Raji (cell line): Measurements from ENCODE around the gene TYSND1.

ENCODE experiments used
- POLR2A ChIP-seq: IDR thresholded peaks from 2 replicates; pipeline ENCODE4 v1.6.1; 2011; ENCODE audit warnings: low read depth, low read length, control low read depth; ENCODE audit not compliant: insufficient read depth

TYSND1 gene

GRCh38 chr10:70144372-70145110 is 2.0 kb downstream of the TYSND1 start:
- TF ChIP-seq POLR2A: no peak

GRCh38 chr10:70142555-70142954 is 3.9 kb downstream of the TYSND1 start:
- TF ChIP-seq POLR2A: no peak

- TF ChIP-seq POLR2A: no peak
Measured at GRCh38 chr10:70140297-70140696, 6.2 kb downstream of the TYSND1 start.

- TF ChIP-seq POLR2A: no peak
Measured at GRCh38 chr10:70139997-70140250, 6.6 kb downstream of the TYSND1 start.

GRCh38 chr10:70139151-70139996 is 7.1 kb downstream of the TYSND1 start:
- TF ChIP-seq POLR2A: no peak

- no peak for TF ChIP-seq POLR2A
Measured at GRCh38 chr10:70137927-70138883, 8.3 kb downstream of the TYSND1 start.

- TF ChIP-seq POLR2A: no peak
Measured at GRCh38 chr10:70137135-70137534, 9.4 kb downstream of the TYSND1 start.

GRCh38 chr10:70135684-70136083 is 10.8 kb downstream of the TYSND1 start:
- no peak for TF ChIP-seq POLR2A

GRCh38 chr10:70135046-70135445 is 11.5 kb downstream of the TYSND1 start:
- no peak for TF ChIP-seq POLR2A

- TF ChIP-seq POLR2A: no peak
Measured at GRCh38 chr10:70132098-70133029, 14.1 kb downstream of the TYSND1 start, which contains the start of gene AIFM2. Gene AIFM2, minus strand, starts transcription at chr10:70132825. Its CDS starts 8,741 bp downstream, at chr10:70124084.

- TF ChIP-seq POLR2A: no peak
Measured at GRCh38 chr10:70131560-70131937, 15.0 kb downstream of the TYSND1 start.

GRCh38 chr10:70130878-70131559 is 15.5 kb downstream of the TYSND1 start:
- TF ChIP-seq POLR2A: no peak

GRCh38 chr10:70126700-70127395 is 19.7 kb downstream of the TYSND1 start:
- no peak for TF ChIP-seq POLR2A
